GM08714 (cell line): Measurements from ENCODE around the gene GMPR2.

ENCODE experiments used
- H3K4me3 ChIP-seq: fragments of 200-500 bp; sonication (Bioruptor generic); 2 replicates; pipeline ENCODE4 v1.5.1; 2014; ENCODE audit warnings: mild to moderate bottlenecking, low read length, inconsistent platforms
- ZNF274 ChIP-seq: IDR thresholded peaks from 2 replicates; pipeline ENCODE4 v1.6.1; 2012; ENCODE audit warnings: mild to moderate bottlenecking, low read depth, low read length

Gene GMPR2

DNA sequence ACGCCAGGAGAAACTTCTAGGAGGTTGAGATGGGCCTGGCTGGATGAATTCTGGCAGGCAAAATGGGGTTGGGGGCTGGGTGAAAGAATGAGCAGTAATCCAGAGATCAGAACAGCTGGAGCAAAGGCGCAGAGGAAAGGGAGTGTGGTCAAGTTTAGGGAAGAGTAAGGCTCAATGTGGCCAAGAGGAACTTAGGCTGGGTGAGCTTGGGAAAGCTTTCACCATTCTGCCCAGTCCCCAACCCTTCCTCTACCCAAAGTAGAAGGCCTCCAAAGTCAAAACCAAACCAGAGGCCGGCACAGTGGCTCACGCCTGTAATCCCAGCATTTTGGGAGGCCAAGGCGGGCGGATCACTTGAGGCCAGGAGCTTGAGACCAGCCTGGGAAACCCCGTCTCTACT is 48.9 kb downstream of the GMPR2 start:
- H3K4me3 ChIP-seq: no peak overlapping the region

DNA sequence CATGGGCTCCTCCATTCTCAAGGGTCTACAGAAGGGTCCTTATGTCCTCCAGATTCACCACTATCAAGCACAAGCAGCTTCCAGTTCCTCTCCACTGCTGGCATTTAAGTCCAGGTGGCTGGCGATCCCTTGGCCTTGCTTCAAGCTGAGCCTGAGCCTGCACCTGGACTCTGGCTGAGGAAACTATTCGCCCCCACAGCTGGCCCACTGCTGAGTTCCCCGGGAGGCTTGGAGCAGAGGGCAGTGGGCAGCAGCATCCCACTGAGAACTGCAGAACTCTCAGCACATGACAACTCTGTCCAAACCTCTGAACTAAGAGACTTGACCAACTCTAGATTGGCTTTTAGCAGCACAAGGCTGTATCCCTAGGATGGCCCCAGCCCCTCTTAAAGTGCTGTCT is 50.0 kb downstream of the GMPR2 start:
- TF ChIP-seq ZNF274: no peak
- H3K4me3 ChIP-seq: no peak overlapping the region

More for the DNA sequence above, 48.9 kb downstream of the GMPR2 start:
- TF ChIP-seq ZNF274: no peak

DNA sequence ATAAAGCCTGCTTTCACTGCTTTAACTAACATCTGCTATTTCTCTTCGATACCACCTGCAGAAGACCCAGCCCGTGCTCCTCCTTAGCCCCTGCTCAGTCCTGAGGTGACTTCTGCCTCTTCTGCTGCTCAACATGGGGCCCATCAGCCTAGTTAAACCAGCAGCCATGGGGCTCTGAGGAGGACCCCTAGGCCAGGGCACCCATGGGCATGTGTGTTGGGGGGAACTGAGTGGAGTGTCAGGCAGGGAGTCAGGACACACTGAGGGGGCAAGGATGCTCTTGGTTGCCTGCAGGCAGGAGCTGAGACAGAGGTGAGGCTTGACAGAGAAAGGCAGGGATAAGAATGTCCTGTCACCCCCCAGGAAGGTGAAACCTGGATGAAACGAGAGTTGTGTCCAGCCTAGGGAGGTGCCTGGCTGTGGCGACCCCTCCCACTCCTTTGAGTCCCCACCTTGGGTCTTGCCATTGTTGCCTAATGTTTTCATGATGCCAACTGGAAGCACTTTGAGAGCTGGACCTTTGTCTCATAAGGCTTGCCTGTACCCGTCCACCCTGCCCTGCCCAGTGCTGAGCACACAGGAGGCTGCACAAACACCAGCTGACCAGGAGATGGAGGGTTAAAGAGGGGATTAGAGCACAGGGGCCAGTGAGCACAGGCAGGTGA is 51.2 kb downstream of the GMPR2 start:
- no peak for TF ChIP-seq ZNF274
- no peak overlapping the region for H3K4me3 ChIP-seq

DNA sequence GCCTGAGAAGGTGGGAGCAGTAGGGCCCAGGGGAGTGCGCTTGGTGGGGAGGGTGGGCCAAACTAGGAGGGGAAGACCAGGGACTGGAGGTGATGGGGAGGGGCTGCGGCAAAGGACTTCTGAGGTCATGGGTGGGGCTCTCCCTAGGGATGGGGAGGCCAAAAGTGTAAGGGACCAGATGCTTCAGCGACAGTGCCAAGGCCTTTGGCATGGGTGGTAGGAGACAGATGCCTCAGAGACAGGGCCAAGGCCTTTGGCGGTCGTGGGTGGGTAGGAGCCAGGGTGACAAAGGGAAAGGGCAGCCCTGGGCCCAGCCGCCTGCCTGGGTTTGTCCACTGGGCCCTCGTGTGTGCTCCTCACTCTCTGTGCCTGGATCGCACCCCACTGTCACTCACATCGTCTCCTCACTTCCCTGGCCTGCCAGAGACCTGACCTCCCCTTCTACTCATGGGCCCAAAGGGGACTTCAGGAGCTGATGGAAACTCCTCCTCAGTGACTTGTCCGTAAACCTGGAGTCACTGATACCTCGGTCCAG is 51.8 kb downstream of the GMPR2 start:
- no peak for TF ChIP-seq ZNF274
- H3K4me3 ChIP-seq: no peak overlapping the region

DNA sequence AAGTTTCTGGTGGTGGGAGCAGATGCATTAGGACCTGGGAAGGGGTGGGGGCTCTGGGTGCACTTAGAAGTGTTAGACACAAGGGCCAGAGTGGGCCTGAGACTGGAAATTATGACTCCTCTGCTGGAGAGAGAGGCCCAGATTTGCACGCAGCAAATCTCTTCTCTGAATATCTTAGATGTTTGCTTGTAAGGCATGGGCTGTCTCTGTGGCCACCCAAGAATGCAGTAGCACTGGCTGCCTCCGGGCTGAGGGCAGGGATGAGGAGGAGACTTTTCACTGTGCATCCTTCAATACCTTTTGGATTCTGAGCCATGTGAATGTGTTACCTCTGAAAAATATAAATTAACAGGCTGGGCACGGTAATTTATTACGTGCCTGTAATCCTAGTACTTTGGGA is 52.6 kb downstream of the GMPR2 start:
- no peak for TF ChIP-seq ZNF274

DNA sequence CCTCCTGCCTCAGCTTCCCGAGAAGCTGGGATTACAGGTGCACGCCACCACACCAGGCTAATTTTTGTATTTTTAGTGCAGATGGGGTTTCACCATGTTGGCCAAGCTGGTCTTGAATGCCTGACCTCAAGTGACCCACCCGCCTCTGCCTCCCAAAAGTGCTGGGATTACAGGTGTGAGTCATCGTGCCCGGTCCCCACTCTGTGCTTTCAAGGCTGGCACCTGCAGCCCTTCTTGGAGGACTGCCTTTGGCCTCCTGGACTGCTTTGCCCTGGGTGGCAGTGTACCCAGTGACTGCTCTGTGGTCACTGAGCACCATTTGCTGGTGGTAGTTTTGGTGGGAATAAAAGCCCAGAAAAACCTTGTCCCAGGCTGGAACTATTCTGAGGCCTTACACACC is 54.3 kb downstream of the GMPR2 start:
- H3K4me3 ChIP-seq: no peak overlapping the region
- TF ChIP-seq ZNF274: no peak

More for the DNA sequence above, 52.6 kb downstream of the GMPR2 start:
- no peak overlapping the region for H3K4me3 ChIP-seq
